ENCODE results near the gene ASXL1.
"Not testable (repeated sequence)": the region's sequence is repeated elsewhere in the genome, so short reads cannot be mapped to it uniquely, and the experiment has no call there.

Gene ASXL1

DNA sequence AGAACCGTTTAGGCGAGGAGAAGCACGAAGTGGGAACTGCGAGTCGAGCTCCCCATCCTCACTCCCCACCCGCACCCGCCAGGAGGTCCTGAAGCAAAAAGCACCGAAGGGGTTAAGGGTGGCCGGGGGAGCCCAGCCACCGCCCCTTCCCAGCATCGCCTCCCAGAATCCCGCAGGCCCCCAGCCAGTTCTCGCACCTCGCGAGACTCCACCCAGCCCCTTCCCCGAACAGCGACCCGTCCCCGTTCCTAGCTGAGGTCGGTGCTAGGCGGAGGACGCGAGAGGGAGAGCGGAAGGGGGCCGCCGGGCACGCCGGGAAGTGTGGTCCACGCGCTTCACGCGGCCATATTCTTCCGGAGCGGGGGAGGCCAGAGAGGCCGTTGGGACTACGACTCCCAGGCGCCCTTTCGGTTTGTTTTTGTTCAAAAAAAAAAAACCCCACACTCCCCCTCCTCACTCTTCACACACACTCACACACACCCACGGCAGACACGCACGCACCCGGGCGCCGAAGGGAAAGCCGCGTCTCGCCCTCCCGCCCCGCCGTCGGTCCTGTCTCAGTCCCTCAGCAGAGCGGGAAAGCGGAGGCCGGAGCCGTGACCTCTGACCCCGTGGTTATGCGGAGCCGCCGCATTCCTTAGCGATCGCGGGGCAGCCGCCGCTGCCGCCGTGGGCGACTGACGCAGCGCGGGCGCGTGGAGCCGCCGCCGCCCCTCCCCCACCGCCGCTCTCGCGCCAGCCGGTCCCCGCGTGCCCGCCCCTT lies at the start of gene ASXL1:
TSS of gene ASXL1 (plus strand) at position 463 of the 763 bp plus-strand sequence. CDS start 445 bp downstream, outside the sequence.
- DNase-seq, result peak; percentile 82

DNA sequence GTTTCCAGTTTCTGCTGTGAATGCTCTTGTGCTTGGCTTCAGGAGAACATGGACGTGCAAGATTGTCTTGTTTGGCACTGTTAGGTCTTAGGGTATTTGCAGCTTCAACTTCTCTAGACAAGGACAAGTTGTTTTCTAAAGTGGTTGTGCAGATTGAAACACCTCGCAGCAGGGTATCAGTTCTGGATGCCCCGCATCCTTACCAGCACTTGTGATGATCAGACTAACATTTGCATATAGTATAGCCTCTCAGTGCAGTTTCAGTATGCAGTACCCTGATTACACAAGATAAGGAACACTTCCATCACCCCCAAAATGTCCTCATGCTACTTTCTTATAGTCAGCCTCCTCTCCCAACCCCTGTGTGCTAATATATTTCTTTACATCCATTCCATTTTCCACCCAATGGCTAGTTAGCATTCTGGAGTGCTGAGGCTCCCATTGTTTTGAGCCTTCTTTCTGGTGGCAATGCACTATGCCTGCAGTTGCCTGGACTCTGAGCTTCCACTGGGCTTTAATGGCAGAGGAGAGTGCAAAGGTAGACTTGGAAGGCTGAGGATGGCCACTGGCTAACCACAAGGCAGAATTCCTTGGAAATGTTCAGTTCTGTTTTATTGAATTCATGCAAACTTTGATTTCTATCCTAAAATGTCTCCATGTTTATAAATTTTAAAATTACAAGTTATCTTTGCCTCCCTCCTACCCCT lies 45.3 kb upstream of the ASXL1 start:
- DNase-seq, result no peak

DNA sequence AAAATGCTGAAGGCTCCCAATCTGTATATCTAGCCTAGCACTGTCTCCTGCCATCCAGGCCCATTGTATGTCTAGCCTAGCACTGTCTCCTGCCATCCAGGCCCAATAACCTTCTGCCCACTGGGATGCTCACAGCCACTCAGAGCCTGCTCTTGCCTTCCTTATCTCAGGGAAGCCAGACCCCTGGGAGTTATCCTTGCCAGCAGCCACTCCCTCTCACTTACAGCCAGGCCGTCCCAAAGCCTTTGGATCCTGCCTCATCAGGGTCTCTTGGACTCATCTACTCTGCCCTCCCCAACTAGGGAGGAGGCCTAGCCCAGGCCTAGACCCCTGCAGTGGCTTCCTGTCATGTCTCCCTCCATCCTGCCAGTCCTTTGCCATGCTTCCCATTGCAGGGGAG lies 43.4 kb upstream of the ASXL1 start:
- no peak for DNase-seq

DNA sequence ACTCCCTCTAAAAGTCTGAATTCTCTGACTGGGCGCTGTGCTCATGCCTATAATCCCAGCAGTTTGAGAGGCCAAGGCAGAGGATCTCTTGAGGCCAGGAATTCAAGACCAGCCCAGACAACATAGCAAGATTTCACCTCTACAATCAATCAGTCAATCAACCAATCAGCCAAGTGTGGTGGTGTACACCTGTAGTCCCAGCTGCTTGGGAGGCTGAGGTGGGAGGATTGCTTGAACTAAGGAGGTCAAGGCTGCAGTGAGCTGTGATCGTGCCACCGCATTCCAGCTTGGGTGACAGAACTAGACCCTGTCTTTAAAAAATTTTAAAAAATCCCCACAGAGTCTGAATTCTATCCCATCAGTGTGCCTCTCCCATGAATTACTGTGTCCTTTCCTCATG lies 42.7 kb upstream of the ASXL1 start:
- no peak for DNase-seq

DNA sequence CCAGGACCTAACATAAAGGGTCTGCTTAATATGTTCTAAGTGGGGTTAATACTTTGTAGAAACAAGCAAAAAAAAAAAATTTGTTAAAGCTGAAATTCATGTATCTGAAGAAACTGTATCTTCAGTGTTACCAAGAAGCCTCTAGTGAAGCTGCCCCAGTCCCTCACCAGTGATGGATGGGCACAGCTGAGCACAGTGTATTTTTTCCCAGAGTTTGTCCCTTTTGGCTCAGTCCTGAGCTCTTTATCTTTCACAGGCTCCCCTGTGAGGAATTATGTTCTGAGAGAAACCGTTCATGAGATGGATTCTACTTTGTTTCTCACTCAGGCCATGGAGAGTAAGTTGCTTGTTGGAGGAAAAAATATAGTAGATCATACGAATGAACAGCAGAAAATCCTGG lies 42.2 kb upstream of the ASXL1 start:
- no peak for DNase-seq

DNA sequence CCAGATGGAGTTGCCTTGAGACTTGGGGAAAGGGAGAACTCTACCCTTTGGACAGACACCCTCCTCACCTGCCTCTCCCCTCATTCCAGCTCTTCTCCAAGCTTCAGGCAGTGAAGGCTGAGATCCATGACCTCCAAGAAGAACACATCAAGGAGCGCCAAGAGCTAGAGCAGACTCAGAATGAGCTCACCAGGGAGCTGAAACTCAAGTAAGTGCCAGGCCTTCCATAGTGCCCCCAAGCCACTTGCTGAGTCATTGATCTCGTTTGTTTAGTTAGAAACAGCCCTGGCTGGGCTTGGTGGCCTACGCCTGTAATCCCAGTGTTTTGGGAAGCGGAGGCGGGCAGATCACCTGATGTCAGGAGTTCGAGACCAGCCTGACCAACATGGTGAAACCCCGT lies 41.5 kb upstream of the ASXL1 start:
- no peak for DNase-seq

DNA sequence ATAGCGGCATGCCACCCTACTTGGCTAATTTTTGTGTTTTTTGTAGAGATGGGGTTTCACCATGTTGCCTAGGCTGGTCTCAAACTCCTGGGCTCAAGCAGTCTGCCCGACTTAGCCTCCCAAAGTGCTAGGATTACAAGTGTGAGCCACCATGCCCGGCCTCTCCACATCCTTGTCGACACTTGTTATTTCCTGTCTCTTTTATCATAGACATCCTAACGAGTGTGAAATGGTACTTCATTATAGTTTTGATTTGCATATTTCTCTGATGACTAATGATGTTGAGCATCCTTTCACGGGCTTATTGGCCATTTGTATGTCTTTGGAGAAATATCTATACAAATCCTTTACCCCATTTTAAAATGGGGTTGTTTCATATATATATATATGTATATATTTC lies 39.0 kb upstream of the ASXL1 start:
- no peak for DNase-seq

DNA sequence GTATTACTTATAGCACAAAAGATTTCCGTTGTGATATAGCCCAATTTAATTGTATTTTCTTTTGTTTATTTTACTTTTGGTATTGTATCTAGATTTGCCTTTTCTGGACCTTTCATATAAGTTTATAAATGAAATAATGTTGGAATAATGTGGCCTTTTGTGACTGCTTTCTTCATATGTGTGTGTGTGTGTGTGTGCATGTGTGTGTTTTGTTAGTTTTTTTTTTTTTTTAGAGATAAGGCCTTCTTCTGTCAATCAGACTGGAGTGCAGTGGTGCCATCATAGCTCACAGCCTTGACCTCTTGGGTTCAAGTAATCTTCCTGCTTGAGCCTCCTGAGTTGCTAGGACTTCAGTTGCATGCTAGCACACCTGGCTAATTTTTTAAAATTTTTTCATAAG lies 37.8 kb upstream of the ASXL1 start:
- DNase-seq, result no peak

DNA sequence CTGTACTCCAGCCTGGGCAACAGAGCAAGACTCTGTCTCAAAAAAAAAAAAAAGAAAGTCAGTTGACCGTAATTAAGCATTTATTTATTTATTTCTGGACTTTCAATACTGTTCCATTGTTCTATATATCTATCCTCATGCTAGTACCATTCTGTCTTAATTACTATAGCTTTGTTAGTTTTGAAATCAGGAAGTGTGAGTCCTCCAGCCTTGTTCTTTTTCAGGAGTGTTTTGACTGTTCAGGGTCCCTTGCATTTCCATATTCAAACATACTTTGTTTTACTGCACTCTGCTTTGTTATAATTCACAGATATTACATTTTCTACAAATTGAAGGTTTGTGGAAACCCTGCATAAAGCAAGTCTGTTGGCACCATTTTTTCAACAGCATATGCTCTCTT lies 36.7 kb upstream of the ASXL1 start:
- no peak for DNase-seq

DNA sequence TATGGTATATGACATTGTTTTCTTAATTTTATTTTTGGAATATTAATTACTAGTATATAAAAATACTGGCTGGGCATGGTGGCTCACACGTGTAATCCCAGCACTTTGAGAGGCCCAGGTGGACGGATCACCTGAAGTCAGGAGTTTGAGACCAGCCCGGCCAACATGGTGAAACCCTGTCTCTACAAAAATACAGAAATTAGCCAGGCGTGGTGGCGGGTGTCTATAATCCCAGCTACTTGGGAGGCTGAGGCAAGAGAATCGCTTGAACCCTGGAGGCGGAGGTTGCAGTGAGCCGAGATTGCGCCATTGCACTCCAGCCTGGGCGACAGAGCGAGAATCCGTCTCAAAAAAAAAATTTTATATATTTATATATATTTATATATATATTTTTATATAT lies 35.9 kb upstream of the ASXL1 start:
- DNase-seq, result not testable (repeated sequence)

DNA sequence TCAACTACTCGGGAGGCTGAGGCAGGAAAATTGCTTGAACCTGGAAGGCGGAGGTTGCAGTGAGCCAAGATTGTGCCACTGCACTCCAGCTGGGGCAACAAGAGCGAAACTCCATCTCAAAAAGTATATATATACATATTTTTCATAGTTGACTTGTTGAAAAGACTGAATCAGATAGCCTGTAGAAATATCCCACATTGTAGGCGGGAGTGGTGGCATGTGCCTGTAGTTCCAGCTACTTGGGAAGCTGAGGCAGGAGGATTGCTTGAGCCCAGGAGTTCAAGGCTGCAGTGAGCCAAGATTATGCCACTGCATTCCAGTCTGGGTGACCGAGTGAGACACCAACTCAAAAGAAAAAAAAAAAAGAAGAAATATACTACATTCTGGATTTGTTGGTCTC lies 34.4 kb upstream of the ASXL1 start:
- not testable (repeated sequence) for DNase-seq

DNA sequence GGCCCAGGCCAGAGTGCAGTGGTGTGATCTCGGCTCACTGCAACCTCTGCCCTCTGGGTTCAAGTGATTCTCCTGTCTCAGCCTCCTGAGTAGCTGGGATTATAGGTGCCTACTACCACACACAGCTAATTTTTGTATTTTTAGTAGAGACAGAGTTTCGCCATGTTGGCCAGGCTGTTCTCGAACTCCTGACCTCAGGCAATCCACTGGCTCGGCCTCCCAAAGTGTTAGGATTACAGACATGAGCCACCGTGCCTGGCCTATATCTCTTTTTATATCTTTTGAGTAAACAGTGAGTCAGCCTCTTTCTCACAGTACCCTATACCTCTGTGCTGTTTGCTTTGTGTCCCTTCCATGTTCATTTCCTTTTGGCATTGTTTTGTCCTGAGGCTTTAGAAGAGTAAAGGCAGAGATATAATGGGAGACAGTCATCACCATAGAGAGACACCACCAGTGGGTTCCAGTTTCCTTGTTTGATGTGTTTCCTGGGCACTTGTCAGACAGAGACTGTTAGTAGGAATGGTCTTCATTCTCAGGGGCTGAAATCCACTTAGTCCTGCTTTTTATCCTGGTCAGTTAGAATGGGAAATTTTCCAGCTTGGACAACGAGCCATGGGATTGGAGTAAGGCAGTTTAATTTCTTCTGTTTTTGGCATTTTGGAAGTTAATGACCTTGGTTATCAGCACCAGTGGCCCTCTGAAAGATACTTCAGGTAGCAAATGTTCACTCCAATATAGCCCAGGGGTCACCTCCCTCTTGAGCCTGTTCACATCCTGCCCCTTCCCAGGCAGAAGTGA lies 32.2 kb upstream of the ASXL1 start:
- no peak for DNase-seq

DNA sequence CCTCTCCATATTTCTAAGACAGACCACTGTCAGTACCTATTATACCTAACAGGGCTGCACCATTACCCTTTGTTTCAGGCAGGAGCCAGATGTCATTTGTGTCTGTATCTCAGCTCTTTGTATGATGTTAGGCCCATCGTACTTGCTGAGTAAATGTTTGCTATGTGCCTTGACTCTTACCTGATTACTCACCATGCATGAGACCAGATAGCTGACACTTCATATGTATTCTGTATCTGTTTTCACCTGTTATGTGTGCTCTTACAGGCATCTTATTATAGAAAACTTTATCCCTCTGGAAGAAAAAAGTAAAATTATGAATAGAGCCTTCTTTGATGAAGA lies 31.7 kb upstream of the ASXL1 start:
- no peak for DNase-seq

DNA sequence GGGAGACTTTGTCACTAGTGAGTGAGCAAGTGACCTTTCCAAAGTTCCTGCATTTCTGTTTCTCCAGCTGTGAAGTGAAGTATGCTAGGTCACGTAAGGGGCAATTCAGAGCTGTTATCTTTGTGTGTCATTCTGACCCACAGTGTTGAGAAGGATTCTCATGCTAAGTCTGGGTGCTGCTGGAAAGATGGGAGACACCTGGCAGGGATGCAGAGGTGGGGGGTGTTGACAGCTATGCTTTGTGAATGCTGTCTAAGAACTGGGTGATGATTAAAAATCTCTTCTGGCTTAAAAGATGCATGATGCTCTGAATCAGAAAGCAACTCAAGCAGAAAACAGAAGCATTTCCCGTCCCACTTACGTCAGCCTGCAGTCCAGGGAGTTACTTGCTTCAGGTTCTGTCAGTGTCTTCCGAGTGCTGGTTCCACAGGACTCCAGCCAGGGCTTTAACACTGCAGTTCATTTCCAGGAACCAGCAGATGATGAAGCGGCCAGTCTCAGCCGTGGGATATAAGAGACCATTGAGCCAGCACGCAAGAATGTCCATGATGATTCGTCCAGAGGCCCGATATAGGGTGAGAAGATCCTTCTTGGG lies 30.9 kb upstream of the ASXL1 start:
- no peak for DNase-seq

DNA sequence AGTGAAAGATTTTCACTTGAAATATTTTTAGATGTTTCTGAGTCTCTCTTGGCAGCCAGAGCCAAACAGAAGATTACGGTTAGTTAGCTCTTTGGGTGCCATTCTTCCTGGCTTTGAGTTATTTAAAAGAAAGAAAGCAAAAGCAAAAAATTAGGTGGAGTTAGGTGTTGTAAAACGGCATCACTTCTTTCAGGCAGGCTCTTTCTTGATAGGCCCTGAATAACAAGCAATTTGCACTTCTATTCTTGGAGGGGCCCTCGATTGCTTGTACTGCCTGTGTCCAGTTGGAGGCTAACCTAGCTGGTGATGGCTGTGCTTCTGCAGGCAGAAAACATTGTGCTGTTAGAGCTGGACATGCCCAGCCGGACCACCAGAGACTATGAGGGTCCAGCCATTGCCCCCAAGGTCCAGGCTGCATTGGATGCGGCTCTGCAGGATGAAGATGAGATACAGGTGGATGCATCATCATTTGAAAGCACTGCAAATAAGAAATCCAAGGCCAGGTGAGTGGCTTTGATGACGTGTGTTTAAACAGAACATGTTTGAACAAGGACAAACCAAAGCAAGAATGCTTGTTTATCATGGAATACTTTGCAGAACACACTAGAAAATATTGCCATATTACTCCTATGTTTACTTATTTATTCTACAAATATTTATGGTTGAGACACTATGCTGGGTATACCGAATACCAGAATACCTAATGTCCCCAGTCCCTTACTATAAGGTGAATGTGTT lies 28.1 kb upstream of the ASXL1 start:
- DNase-seq, result no peak

DNA sequence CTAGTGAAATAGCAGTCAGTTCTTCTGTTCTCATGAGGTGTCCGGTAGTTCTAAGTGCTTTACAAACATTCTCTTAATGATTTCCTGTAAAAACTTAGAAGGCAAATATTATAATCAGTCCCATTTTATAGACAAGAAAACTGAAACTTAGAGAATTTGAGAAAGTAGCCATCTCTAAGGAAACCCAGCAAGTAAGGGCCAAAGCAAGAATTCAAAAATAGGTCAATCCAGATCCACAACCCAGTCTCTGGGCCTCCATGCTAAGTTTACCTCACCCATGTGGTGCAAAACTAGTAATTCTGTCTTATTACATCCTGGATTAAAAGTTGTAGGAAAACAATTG lies 27.6 kb upstream of the ASXL1 start:
- DNase-seq, result no peak

DNA sequence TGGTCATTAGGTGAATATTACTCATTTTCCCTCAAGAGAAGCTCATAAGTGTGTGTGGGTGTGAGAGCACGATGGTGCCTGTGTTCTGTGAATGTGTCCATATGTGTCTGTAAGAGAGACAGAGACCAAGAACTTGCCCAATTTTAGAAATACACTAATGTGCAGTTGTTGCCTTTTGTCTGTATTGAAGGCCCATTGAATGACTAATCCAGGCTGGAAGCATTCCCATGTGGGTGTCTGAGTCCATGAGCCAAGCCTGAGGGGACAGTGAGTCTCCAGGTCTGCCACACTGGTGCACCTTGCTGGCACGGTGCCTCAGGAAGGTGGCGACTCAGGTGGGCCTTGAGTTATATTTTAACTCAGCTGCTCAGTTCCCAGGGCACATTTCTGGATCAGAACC lies 25.5 kb upstream of the ASXL1 start:
- DNase-seq, result no peak

DNA sequence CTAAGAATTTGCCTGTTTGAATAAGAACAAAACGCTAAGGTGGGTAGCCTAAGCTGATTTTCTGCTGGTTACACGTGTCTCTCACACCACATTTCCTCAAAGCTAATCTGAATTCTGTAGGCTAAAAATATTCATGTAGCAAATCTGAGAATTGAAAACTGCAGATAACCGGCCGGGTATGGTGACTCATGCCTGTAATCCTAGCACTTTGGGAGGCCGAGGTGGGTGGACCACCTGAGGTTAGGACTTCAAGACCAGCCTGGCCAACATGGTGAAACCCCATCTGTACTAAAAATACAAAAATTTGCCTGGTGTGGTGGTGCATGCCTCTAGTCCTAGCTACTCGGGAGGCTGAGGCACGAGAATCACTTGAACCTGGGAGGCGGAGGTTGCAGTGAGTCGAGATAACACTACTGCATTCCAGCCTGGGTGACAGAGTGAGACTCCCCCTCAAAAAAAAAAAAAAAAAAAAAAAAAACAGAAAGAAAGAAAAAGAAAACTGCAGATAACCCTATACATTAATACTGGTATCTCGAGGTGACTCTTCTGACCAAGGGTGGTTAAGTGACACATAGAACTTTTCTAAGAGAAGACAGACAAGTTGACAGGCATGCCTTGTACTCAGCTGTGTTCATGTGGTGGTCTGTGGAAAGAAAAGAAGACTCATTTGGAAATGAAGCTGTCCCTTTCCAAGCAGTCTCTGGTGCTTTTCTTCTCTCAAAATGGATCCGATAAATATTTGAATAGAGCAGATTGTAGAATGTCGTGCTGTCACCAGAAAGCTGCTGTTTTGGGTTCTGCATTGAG lies 24.7 kb upstream of the ASXL1 start:
- DNase-seq, result no peak

DNA sequence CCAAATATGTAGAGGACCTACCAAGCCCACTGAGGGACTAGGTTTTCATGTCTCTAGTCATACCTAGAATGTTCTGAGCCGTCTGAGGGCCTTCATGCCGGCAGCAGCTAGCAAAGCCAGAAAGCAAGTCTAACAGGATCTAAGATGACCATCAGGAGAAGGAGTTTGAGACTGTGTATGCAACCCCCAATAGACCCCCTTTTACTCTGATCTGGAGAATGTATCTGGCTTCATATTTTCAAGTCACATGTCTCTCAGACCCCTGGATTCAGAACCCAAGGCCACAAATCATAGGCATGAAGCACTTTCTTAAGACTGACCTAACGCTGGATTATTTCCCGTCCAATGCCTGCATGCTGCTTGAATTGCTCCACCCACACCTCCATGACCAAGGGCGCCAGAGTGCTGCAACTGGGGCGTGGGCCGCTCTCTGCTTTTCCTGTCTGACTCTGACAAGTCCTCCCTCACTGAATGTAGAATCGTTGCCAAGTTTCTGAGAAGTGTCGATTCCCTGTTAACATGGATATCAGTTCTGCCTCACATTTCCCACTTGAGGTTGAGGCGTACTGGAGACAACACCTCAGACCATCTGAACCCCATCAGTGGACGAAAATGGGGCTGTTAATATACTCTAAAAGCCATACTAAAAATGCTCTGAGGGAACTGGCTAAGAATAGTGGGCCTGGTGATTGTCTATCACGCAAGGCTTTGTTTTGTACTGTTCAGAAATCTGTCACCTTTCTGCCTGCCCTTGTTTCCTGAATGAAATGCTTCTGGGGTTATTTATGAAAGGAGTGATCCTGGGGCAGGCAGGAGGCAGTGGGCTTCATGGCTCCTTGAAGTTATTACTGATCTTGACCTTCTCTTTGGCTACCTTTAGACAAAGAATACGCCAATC lies 23.9 kb upstream of the ASXL1 start:
- no peak for DNase-seq

DNA sequence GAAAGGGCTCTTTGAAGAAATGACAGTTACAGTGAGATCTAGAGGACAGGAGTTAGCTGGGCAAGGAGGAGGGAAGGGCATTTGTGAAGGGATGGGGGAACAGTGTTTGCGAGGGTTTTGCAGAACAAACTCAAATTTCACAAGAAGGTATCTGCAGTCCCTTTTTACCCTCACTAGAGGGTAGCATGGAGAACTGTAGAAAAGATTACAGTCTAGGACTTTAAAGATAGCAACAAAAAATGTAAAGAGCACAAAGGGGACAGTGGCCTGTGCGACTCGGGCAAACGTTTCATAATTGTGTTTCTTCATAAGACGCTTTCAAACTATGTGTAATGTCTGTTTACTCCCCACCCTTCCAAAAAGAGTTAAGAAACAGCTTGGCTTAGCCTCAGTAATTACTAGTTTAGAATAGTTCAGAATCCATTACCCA lies 21.2 kb upstream of the ASXL1 start:
- peak; percentile 60 for DNase-seq

All from SIG-M5 (cell line).